NCI-H82 treated with DMSO at 0.1 percent for 48 hours (cell line): ENCODE measurements around the gene DPF3.
"Not testable (repeated sequence)": the region's sequence is repeated elsewhere in the genome, so short reads cannot be mapped to it uniquely, and the experiment has no call there.

Experiments
- DNase-seq: peaks from one replicate; lab custom pipeline; 2025; ENCODE audit not compliant: unreplicated experiment; lab: John Stamatoyannopoulos, UW

The DPF3 gene

GRCh38 chr14:72776701-72777261 lies 117.1 kb downstream of the DPF3 start:
- no peak for DNase-seq

DNA sequence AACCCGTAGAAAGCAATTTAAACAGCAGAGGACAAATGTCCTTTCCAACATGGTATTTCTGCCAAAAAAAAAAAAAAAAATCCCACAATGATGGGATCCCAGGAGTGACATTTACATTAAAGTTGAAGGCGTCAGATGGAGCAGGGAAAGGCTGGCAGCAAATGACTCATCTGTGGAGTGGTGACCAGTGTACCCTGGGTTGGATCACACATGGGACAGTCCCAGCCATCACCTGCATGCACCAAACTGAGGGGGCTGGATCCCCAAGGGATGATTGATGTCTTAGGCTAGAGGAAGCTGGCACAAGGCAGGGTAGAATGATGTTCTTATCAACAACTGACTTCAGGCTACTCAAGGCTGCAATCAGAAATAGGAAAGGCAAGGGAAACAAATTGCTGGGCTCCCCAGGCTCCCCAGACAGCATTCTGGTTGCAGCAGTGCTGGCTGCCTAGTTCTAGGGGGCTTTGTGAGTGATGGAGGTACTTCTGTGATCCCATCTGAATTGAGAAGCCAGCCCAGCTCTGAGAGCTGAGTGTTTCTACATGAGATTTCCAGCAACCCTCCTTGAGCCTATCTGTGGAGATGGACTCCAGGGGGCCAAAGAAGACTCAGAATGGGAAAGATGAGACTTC lies 117.9 kb downstream of the DPF3 start:
- DNase-seq, result no peak

DNA sequence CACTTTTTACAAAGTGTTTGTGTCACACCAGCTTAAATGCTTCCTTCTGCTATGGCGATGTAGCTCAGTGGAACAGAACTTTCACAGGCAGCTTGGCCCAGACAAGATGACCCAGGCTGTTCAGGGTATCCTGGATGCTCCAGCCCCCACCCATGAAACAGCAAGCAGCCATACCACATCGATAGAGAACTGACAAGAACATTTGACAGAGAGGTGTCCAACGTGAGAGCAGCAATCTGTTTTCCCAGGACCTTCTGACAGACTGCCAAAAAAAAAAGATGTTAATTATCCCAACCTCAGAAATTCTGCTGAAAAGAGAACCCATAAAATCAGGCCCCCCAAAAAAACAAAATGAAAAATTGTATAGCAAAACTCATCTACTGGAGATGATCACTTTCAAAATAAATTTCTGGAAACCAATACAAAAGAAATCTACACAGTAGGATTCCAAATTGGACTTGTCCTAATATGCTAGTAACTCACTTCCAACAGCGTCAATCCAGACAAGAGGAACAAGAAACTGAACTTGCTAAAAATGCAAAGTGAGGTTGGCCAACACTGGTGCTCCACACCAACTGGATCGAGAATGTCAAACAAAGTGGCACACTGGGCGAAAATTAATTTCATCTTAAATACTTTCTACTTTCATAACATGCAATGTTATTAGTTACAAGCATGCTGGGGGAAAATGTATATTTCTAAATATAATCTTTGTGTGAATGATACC lies 118.8 kb downstream of the DPF3 start:
- no peak for DNase-seq

GRCh38 chr14:72774141-72774540 lies 119.8 kb downstream of the DPF3 start:
- no peak for DNase-seq

GRCh38 chr14:72771561-72771960 lies 122.3 kb downstream of the DPF3 start:
- no peak for DNase-seq

DNA sequence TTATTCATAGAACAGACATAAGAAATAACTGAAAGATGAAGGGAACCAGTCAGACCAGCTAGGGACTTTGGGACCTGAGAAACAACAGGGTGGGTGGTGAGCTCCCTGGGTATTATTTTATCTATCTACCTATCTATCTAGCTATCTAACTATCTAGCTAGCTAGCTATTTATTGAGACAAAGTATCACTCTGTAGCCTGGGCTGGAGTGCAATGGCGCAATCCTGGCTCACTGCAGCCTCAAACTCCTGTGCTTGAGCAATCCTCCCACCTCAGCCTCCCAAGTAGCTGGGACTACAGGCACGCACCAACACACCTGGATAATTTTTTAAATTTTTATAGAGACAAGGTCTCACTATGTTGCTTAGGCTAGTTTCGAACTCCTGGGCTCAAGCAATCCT lies 127.6 kb downstream of the DPF3 start:
- DNase-seq, result no peak

- no peak for DNase-seq
These were observed 130.0 kb downstream of the DPF3 start for GRCh38 chr14:72763892-72764291.

- DNase-seq, result no peak
These were observed 134.2 kb downstream of the DPF3 start for GRCh38 chr14:72759670-72760069.

GRCh38 chr14:72758993-72759392 lies 134.9 kb downstream of the DPF3 start:
- no peak for DNase-seq

DNA sequence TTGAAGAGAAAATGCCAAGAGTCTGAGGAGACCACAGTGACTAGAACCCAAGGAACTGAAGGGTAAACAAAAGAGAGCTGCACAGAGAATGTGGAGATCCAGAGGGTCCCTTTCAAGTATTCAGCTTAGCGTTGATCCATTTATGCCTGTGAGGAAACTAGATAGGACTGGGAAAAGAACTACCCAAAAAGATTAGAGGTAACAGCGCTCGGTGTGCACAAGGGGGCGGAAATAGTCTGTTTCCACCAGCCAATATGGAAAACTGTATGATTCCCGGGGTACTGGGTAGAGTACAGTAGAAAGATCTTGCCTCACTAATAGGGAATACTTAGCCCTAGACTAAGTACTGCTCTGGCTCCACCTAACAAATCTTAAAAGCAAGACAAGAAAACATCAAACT lies 135.5 kb downstream of the DPF3 start:
- no peak for DNase-seq

- no peak for DNase-seq
These were observed 136.9 kb downstream of the DPF3 start for GRCh38 chr14:72756967-72757366.

- DNase-seq, result no peak
These were observed 138.1 kb downstream of the DPF3 start for GRCh38 chr14:72755766-72756165.

DNA sequence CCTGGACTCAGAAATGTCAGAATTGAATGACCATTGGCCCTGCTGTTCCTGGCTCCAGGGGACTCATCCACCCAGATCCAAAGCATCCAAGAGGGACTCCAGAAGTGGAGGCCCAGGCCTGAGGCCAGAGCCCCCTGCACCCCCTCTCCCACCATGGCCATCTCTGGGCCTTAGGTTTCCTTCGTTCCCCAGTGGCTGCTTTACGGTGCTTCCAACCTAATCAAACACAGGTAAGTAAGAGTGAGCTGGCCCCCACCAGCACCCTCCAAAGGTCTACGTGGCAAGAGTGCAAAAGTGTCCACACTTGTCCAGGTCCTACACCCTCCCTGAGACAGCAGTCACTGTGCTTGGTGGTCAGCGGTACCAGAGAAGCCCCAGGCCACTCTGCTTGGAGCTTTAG lies 139.0 kb downstream of the DPF3 start:
- no peak for DNase-seq

- DNase-seq, result no peak
These were observed 140.0 kb downstream of the DPF3 start for GRCh38 chr14:72753879-72754400.

DNA sequence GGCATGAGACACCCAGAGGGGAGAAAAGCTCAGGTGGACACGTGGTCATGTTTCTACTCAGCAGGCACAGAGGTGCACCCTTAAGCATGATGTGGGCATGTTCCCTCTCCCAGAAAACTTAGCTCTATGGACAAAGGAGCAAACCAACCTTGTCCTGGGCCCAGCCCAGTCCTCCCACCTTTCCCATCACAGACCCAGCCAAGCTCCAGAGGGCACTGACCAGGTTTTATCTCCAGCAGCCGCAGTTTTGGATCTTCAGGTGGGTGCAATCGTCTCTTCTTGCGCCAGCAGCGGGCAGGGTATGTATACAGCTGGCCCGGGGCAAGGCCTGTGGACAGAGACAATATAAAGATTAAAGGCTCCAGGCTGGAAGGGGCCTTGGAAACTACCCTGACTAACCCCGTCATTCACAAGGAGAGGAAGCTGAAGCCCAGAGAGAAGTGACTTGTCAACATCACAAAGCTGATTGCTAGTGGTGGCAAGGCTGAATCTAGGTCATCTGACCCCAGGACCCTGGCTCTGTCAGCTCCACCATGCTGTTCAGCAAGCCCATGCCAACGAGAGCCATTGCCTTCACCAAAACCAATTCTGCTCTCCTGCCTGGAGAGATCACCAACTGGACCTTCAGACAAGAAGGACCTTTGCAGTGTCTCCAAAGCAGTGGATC lies 140.7 kb downstream of the DPF3 start:
- no peak for DNase-seq

- DNase-seq, result no peak
These were observed 141.9 kb downstream of the DPF3 start for GRCh38 chr14:72752034-72752412.

DNA sequence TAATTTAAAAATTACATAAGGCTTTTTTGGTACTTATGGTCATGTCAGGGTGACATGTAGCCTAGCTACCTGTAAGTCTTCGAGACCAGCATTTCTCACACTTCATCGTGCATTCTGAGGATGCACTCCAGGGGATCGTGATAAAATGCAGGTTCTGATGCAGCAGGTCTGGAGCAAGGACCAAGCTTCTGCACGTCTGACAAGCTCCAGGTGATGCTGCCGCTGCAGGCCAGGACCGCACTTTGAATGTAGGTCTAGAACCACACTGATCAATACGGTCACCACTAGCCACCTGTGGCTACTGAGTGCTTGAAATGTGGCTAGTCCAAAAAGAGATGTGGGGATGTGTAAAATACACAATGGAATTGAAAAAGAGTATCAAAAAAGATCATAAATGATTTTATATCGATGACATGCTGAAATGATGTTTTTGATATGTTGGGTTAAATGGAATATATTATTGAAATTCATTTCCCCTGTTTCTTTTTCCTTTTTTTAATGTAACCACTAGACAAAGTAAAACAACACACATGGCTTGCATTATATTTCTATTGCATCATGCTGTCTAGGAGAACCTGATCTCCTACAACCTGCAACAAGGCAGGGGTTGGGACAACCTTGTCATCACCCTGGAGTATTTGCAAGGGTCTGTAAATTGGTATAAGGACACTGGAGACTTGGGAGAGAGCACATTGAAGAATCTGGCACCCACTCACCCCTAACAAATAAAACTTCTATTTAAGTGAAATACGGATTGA lies 142.4 kb downstream of the DPF3 start:
- DNase-seq, result no peak

GRCh38 chr14:72748921-72749320 lies 145.0 kb downstream of the DPF3 start:
- not testable (repeated sequence) for DNase-seq

GRCh38 chr14:72747652-72748051 lies 146.2 kb downstream of the DPF3 start:
- DNase-seq, result no peak

- no peak for DNase-seq
These were observed 147.6 kb downstream of the DPF3 start for GRCh38 chr14:72745991-72746980.
